H1 (cell line): ENCODE data around the gene KRT13. TPM values are rescaled to one million over a fixed set of nuclear protein-coding genes. Genes with fewer than 3 reads are reported as not detected.

Source experiments
- CTCF ChIA-PET: fragments of 300-600 bp; sonication (Branson Sonifier 250); formaldehyde crosslinking; loops from one replicate; lab custom pipeline; 2021; ENCODE audit not compliant: partially characterized antibody; lab: Charles Lee
- POLR2A ChIA-PET: fragments of 300-600 bp; sonication (Branson Sonifier 250); formaldehyde crosslinking; loops from one replicate; lab custom pipeline; 2021; ENCODE audit warnings: inconsistent platforms; ENCODE audit not compliant: partially characterized antibody; lab: Charles Lee
- DNase-seq, 2 experiments: peaks; one replicate each; pipeline versions ENCODE4 v3.0.0 to v3.0.0-alpha.2; 2010 to 2022; ENCODE audit warnings: low spot score in 2 of 2, low read depth in 1 of 2, mixed read lengths in 1 of 2
- FAIRE-seq: peaks from 2 replicates; lab custom pipeline; 2011; peaks lifted over from hg19 to GRCh38; lab: Jason Lieb, UNC
- H2AFZ ChIP-seq: 2 replicates; pipeline ENCODE4 v1.8.1; 2012; ENCODE audit warnings: low read length, inconsistent platforms
- H2AK5ac ChIP-seq: 2 replicates; pipeline ENCODE4 v1.6.1; 2013; ENCODE audit warnings: low read depth, low read length
- H2BK120ac ChIP-seq: replicated peaks from 2 replicates; pipeline ENCODE3; 2013; ENCODE audit warnings: low read depth, low read length, inconsistent platforms
- H2BK12ac ChIP-seq: 2 replicates; pipeline ENCODE4 v1.6.1; 2013; ENCODE audit warnings: low read depth, low read length
- H2BK15ac ChIP-seq: 2 replicates; pipeline ENCODE4 v1.6.1; 2013; ENCODE audit warnings: low read length
- H2BK20ac ChIP-seq: 2 replicates; pipeline ENCODE4 v1.6.1; 2013; ENCODE audit warnings: low read length
- H2BK5ac ChIP-seq: 2 replicates; pipeline ENCODE4 v1.6.1; 2013; ENCODE audit warnings: low read depth, low read length
- H3K14ac ChIP-seq: 2 replicates; pipeline ENCODE4 v1.6.1; 2013; ENCODE audit warnings: inconsistent platforms; ENCODE audit not compliant: insufficient read length
- H3K18ac ChIP-seq: 2 replicates; pipeline ENCODE4 v1.6.1; 2013; ENCODE audit warnings: low read length; ENCODE audit errors: extremely low read depth
- H3K23ac ChIP-seq: 2 replicates; pipeline ENCODE4 v1.6.1; 2013; ENCODE audit warnings: inconsistent platforms; ENCODE audit not compliant: insufficient read length
- H3K23me2 ChIP-seq: 2 replicates; pipeline ENCODE4 v1.6.1; 2013; ENCODE audit warnings: low read depth, low read length
- H3K27ac ChIP-seq: 2 replicates; pipeline ENCODE4 v1.6.1; 2011; ENCODE audit warnings: low read depth, low read length, inconsistent platforms
- H3K27me3 ChIP-seq, 4 experiments: replicated peaks in 1 of 4; 1 replicate in 1 of 4; 2 replicates in 3 of 4; pipeline versions ENCODE4 v1.6.1 to v1.8.1; 2011 to 2013; ENCODE audit warnings: low read length in 3 of 4, mild to moderate bottlenecking in 3 of 4, inconsistent platforms in 2 of 4, mixed read lengths in 2 of 4, moderate library complexity in 1 of 4; ENCODE audit not compliant: control insufficient read depth in 3 of 4, insufficient read depth in 3 of 4; ENCODE audit errors: extremely low read depth in 1 of 4
- H3K36me3 ChIP-seq, 4 experiments: 2 replicates each; pipeline versions ENCODE4 v1.6.1 to v1.8.1; 2011 to 2013; ENCODE audit warnings: mild to moderate bottlenecking in 4 of 4, low read length in 3 of 4, moderate library complexity in 2 of 4, control low read depth in 1 of 4, inconsistent platforms in 1 of 4; ENCODE audit not compliant: insufficient read depth in 4 of 4, control insufficient read depth in 2 of 4
- H3K4ac ChIP-seq: replicated peaks from 2 replicates; pipeline ENCODE3; 2013; ENCODE audit warnings: low read length, low read depth, mixed read lengths, inconsistent platforms; ENCODE audit not compliant: insufficient read length
- H3K4me1 ChIP-seq, 4 experiments: replicated peaks in 1 of 4; 1 replicate in 1 of 4; 2 replicates in 3 of 4; pipeline versions ENCODE4 v1.6.1 to v1.8.1; 2011 to 2013; ENCODE audit warnings: low read length in 3 of 4, inconsistent platforms in 2 of 4, mixed read lengths in 1 of 4; ENCODE audit not compliant: insufficient read depth in 4 of 4, control insufficient read depth in 3 of 4
- H3K4me2 ChIP-seq, 2 experiments: 2 replicates each; pipeline versions ENCODE4 v1.6.1 to v1.8.1; 2011 to 2013; ENCODE audit warnings: low read depth in 2 of 2, low read length in 2 of 2, control low read depth in 1 of 2, inconsistent platforms in 1 of 2, mild to moderate bottlenecking in 1 of 2; ENCODE audit not compliant: insufficient read depth in 1 of 2
- H3K4me3 ChIP-seq, 4 experiments: fragments of 200-600, 300-600 bp in 1 of 4; sonication (generic), shearing (Covaris generic), sonication (Bioruptor Twin) in 1 of 4; 2 replicates each; pipeline versions ENCODE4 v1.5.1 to v1.8.1; 2011 to 2016; ENCODE audit warnings: low read length in 4 of 4, low read depth in 3 of 4, control low read depth in 2 of 4, inconsistent platforms in 2 of 4, mild to moderate bottlenecking in 2 of 4, mixed read lengths in 1 of 4, moderate library complexity in 1 of 4; ENCODE audit not compliant: insufficient read depth in 2 of 4; ENCODE audit errors: extremely low read depth in 1 of 4
- H3K56ac ChIP-seq: replicated peaks from 2 replicates; pipeline ENCODE3; 2013; ENCODE audit warnings: low read depth, mild to moderate bottlenecking, mixed read lengths, low read length, inconsistent platforms; ENCODE audit not compliant: insufficient read length
- H3K79me1 ChIP-seq: 2 replicates; pipeline ENCODE4 v1.6.1; 2013; ENCODE audit warnings: low read depth, low read length, control low read depth
- H3K79me2 ChIP-seq, 2 experiments: 2 replicates each; pipeline versions ENCODE4 v1.6.1 to v1.8.1; 2012 to 2013; ENCODE audit warnings: low read length in 2 of 2, mild to moderate bottlenecking in 2 of 2, inconsistent platforms in 1 of 2; ENCODE audit not compliant: insufficient read depth in 2 of 2, control insufficient read depth in 1 of 2
- H3K9ac ChIP-seq, 4 experiments: replicated peaks in 1 of 4; 1 replicate in 1 of 4; 2 replicates in 3 of 4; pipeline versions ENCODE4 v1.6.1 to v1.8.1; 2011 to 2013; ENCODE audit warnings: low read depth in 3 of 4, low read length in 3 of 4, control low read depth in 2 of 4, mild to moderate bottlenecking in 2 of 4, moderate library complexity in 2 of 4, inconsistent platforms in 1 of 4; ENCODE audit errors: extremely low read depth in 1 of 4
- H3K9me3 ChIP-seq, 2 experiments: 2 replicates each; pipeline versions ENCODE4 v1.6.1 to v1.8.1; 2012 to 2013; ENCODE audit warnings: mild to moderate bottlenecking in 2 of 2, moderate library complexity in 2 of 2, control low read depth in 1 of 2, inconsistent platforms in 1 of 2, low read depth in 1 of 2, low read length in 1 of 2, mixed read lengths in 1 of 2; ENCODE audit not compliant: insufficient read depth in 2 of 2
- H4K20me1 ChIP-seq, 2 experiments: replicated peaks in 1 of 2; 2 replicates each; pipeline versions ENCODE3 to v1.8.1; 2011 to 2013; ENCODE audit warnings: inconsistent platforms in 2 of 2, low read length in 2 of 2, mild to moderate bottlenecking in 1 of 2; ENCODE audit not compliant: insufficient read depth in 2 of 2, control insufficient read depth in 1 of 2
- H4K5ac ChIP-seq: 2 replicates; pipeline ENCODE4 v1.6.1; 2013; ENCODE audit warnings: low read length, low read depth, mixed read lengths, inconsistent platforms; ENCODE audit not compliant: insufficient read length
- H4K8ac ChIP-seq: 2 replicates; pipeline ENCODE4 v1.8.0; 2013; ENCODE audit warnings: mild to moderate bottlenecking, moderate library complexity, low read length, inconsistent platforms; ENCODE audit not compliant: insufficient read depth; ENCODE audit errors: extremely low read depth
- H4K91ac ChIP-seq: replicated peaks from 2 replicates; pipeline ENCODE3; 2013; ENCODE audit warnings: low read length, mixed read lengths, inconsistent platforms; ENCODE audit not compliant: insufficient read length
- ASH2L ChIP-seq: fragments of 200-600, 300-600 bp; sonication (generic); IDR thresholded peaks from one replicate; pipeline ENCODE4 v1.7.1; 2017; ENCODE audit warnings: low read length
- BCL11A ChIP-seq, 2 experiments: IDR thresholded peaks; one replicate each; pipeline ENCODE4 v1.6.1; 2011; ENCODE audit warnings: low read depth in 2 of 2, low read length in 2 of 2, mild to moderate bottlenecking in 2 of 2
- EP300 ChIP-seq, 2 experiments: IDR thresholded peaks; 1 replicate in 1 of 2; 2 replicates in 1 of 2; pipeline ENCODE4 v1.6.1; 2011 to 2012; ENCODE audit warnings: low read depth in 2 of 2, low read length in 2 of 2, mild to moderate bottlenecking in 2 of 2, borderline replicate concordance in 1 of 2, inconsistent platforms in 1 of 2, moderate library complexity in 1 of 2
- HDAC6 ChIP-seq: IDR thresholded peaks from one replicate; pipeline ENCODE4 v1.7.1; 2012; ENCODE audit warnings: low read depth, mild to moderate bottlenecking, inconsistent platforms, low read length, moderate library complexity
- JUND ChIP-seq: IDR thresholded peaks from 2 replicates; pipeline ENCODE4 v1.6.1; 2011; ENCODE audit warnings: mild to moderate bottlenecking, improper control_type of control experiment, low read length
- KDM4A ChIP-seq: IDR thresholded peaks from one replicate; pipeline ENCODE4 v1.7.1; 2012; ENCODE audit warnings: low read depth, mild to moderate bottlenecking, moderate library complexity, low read length, inconsistent platforms; ENCODE audit not compliant: severe bottlenecking
- PHF8 ChIP-seq: fragments of 200-600 bp; sonication (generic); conservative IDR thresholded peaks from 2 replicates; pipeline ENCODE4 v1.7.1; 2012; ENCODE audit warnings: low read depth, mild to moderate bottlenecking, inconsistent platforms, low read length, moderate library complexity
- RFX5 ChIP-seq: IDR thresholded peaks from 2 replicates; pipeline ENCODE4 v1.6.1; 2011; ENCODE audit warnings: low read depth, low read length, improper control_type of control experiment, borderline replicate concordance
- RNF2 ChIP-seq: fragments of 200-900, 300-1000 bp; sonication (generic); IDR thresholded peaks from 2 replicates; pipeline ENCODE4 v1.7.1; 2016; ENCODE audit warnings: borderline replicate concordance, low read depth, mild to moderate bottlenecking, antibody characterized with exemption, low read length; ENCODE audit not compliant: poor library complexity, severe bottlenecking; ENCODE audit errors: missing control alignments
- SIRT6 ChIP-seq: IDR thresholded peaks from one replicate; pipeline ENCODE4 v1.7.1; 2012; ENCODE audit warnings: low read length, inconsistent platforms
- SP1 ChIP-seq: IDR thresholded peaks from 2 replicates; pipeline ENCODE4 v1.6.1; 2011; ENCODE audit warnings: low read depth, low read length
- SP2 ChIP-seq: IDR thresholded peaks from 2 replicates; pipeline ENCODE4 v1.6.1; 2012; ENCODE audit warnings: mild to moderate bottlenecking, low read length, inconsistent platforms
- TAF1 ChIP-seq: IDR thresholded peaks from 2 replicates; pipeline ENCODE4 v1.6.1; 2011; ENCODE audit warnings: mild to moderate bottlenecking, low read depth, low read length
- TEAD4 ChIP-seq: IDR thresholded peaks from 2 replicates; pipeline ENCODE4 v1.6.1; 2012; ENCODE audit warnings: low read depth, low read length, inconsistent platforms, mixed read lengths
- YY1 ChIP-seq: IDR thresholded peaks from 2 replicates; pipeline ENCODE4 v1.6.1; 2011; ENCODE audit warnings: low read depth, mild to moderate bottlenecking, low read length
- ZNF274 ChIP-seq: IDR thresholded peaks from 2 replicates; pipeline ENCODE4 v1.7.0; 2012; ENCODE audit warnings: low read length, borderline replicate concordance; ENCODE audit errors: extremely low read depth
- WGBS, 2 experiments: shearing (Covaris generic) in 1 of 2; methylation state at CpG; one replicate each; pipeline versions ENCODE4 v1.1.6 to v1.1.7; 2013 to 2015; ENCODE audit warnings: low lambda C conversion rate in 2 of 2, mixed read lengths in 2 of 2, inconsistent platforms in 1 of 2, low coverage in 1 of 2, missing lambda C conversion rate in 1 of 2; ENCODE audit not compliant: insufficient replicate concordance in 2 of 2, insufficient coverage in 1 of 2, insufficient read length in 1 of 2; ENCODE audit errors: extremely low coverage in 1 of 2, missing lambda C conversion rate in 1 of 2; 5-methylcytosine and 5-hydroxymethylcytosine counted together
- polyA plus RNA-seq, 7 experiments: library from polyadenylated mRNA; depleted of rRNA in 3 of 7; stranded (reverse) in 5 of 7; unstranded in 2 of 7; fragments of >200 nt in 5 of 7; fragments of 200-250 nt in 2 of 7; gene quantifications; 1 replicate in 5 of 7; 2 replicates in 1 of 7; 4 replicates in 1 of 7; pipeline versions ENCODE4 v1.2.1 to v1.2.3, GENCODE V29; 2011 to 2013; ENCODE audit warnings: missing spikeins in 2 of 7, mixed read lengths in 2 of 7
- total RNA-seq: library from RNA; stranded (reverse); fragmentation: NEBNext Ultra II Directional; extraction: Animal tissue kit (Norgen Biotek cat#: 25700); gene quantifications from 2 replicates; pipeline ENCODE4 v1.2.1, GENCODE V29; 2021

The KRT13 gene
- total and polyA plus RNA-seq, 2 of the 8 experiments (the other 6 are each of a cell fraction or from before 2014, with no cell fraction given), result 0.09 TPM; not detected in 1

GRCh38 chr17:41457676-41458075, 47.7 kb downstream of the KRT13 start:
- ChIA-PET CTCF (interaction anchor here (1.2 to 3.6 kb wide), 8 partner anchors 10 to 596 kb away, joined by 3 to 15 read pairs (median 5); no protein-coding TSS in a partner anchor), POLR2A (no interaction called here)
- Histone ChIP-seq H3K4ac (no peak overlapping the region), H3K18ac (no peak overlapping the region), H4K8ac (no peak overlapping the region), H3K14ac (no peak overlapping the region), H3K9ac (no peak overlapping the region), H2BK20ac (no peak overlapping the region), H4K5ac (no peak overlapping the region), H4K91ac (no peak overlapping the region), H3K4me1 (no peaks in the 10 kb centered on the region), H3K23ac (no peak overlapping the region), H3K79me1 (no peaks in the 10 kb centered on the region), H3K4me2 (no peak overlapping the region), H2BK120ac (no peak overlapping the region), H3K36me3 (no peaks in the 10 kb centered on the region), H3K79me2 (no peaks in the 10 kb centered on the region), H4K20me1 (no peaks in the 10 kb centered on the region), H3K9me3 (no peaks in the 10 kb centered on the region), H2BK5ac (no peak overlapping the region), H3K27me3 (no peaks in the 10 kb centered on the region), H3K56ac (no peak overlapping the region), H2AFZ (no peak overlapping the region), H3K23me2 (no peaks in the 10 kb centered on the region), H3K27ac (no peak overlapping the region), H3K4me3 (no peak overlapping the region), H2BK12ac (no peak overlapping the region), H2BK15ac (no peak overlapping the region), H2AK5ac (no peak overlapping the region)
- DNase-seq (no peak), FAIRE-seq (no peak)
- WGBS, 2 experiments, result 84% methylated on average over 4 of the region's 4 CpGs; no CpG with 5 or more reads in 1 of the 2 experiments
- TF ChIP-seq RNF2 (no peak), PHF8 (no peak), EP300 (IDR thresholded peaks at IDR 0.05; ENCODE audit: borderline replicate concordance in 1 of 2, low read depth in 2 of 2, low read length in 2 of 2) (no peak), ZNF274 (no peak), SIRT6 (no peak), TAF1 (no peak), HDAC6 (no peak), JUND (no peak), YY1 (no peak), SP2 (no peak), RFX5 (no peak), KDM4A (no peak), ASH2L (no peak), BCL11A (IDR thresholded peaks at IDR 0.05; ENCODE audit: low read depth in 2 of 2, low read length in 2 of 2) (no peak), SP1 (no peak), TEAD4 (no peak)
